22Rv1 (cell line): ENCODE data around the gene DAGLB.

Source experiments
- H3K27ac ChIP-seq: fragments of 450-650 bp; 2 replicates; pipeline ENCODE4 v1.5.1; 2017
- CTCF ChIP-seq: fragments of 450-650 bp; IDR thresholded peaks from 2 replicates; pipeline ENCODE4 v1.5.1; 2017; ENCODE audit warnings: mild to moderate bottlenecking
- ZFX ChIP-seq: fragments of 450-650 bp; IDR thresholded peaks from 2 replicates; pipeline ENCODE4 v1.6.1; 2017; ENCODE audit warnings: antibody characterized with exemption, borderline replicate concordance

Gene DAGLB

GRCh38 chr7:6489612-6490011, 41.9 kb upstream of the DAGLB start:
- TF ChIP-seq CTCF (no peak), ZFX (no peak)
- no peak overlapping the region for H3K27ac ChIP-seq

- TF ChIP-seq ZFX (no peak), CTCF (no peak)
- no peak overlapping the region for H3K27ac ChIP-seq
These were observed 39.4 kb upstream of the DAGLB start for GRCh38 chr7:6487184-6487545.

- H3K27ac ChIP-seq = no peak overlapping the region
- TF ChIP-seq ZFX (no peak), CTCF (no peak)
These were observed 38.9 kb upstream of the DAGLB start for GRCh38 chr7:6486438-6487183.

GRCh38 chr7:6482743-6483119, 35.0 kb upstream of the DAGLB start:
- peak overlapping the region; percentile 86 for H3K27ac ChIP-seq
- TF ChIP-seq CTCF = 0 out of 2 replicates have a peak, but pooled peaks have one; percentile 4
- TF ChIP-seq ZFX = no peak

GRCh38 chr7:6482307-6482706, 34.6 kb upstream of the DAGLB start:
- no peak for TF ChIP-seq ZFX
- no peak for TF ChIP-seq CTCF
- H3K27ac ChIP-seq = peak overlapping the region; percentile 86

GRCh38 chr7:6481445-6481844, 33.7 kb upstream of the DAGLB start:
- TF ChIP-seq ZFX (no peak), CTCF (no peak)
- 0 out of 2 replicates have a peak overlapping the region, but pooled peaks have one; percentile 86 for H3K27ac ChIP-seq

- H3K27ac ChIP-seq = no peak overlapping the region
- no peak for TF ChIP-seq CTCF
- TF ChIP-seq ZFX = no peak
These were observed 32.5 kb upstream of the DAGLB start for GRCh38 chr7:6480323-6480660.
